Left forelimb (tissue), 1 donor: Measurements from ENCODE around the gene TVP23A.
"Not testable (repeated sequence)": the region's sequence is repeated elsewhere in the genome, so short reads cannot be mapped to it uniquely, and the experiment has no call there.

Source experiments
- DNase-seq: peaks from one replicate; pipeline ENCODE4 v3.0.0-alpha.2; 2018; ENCODE audit warnings: low spot score

Gene TVP23A

DNA sequence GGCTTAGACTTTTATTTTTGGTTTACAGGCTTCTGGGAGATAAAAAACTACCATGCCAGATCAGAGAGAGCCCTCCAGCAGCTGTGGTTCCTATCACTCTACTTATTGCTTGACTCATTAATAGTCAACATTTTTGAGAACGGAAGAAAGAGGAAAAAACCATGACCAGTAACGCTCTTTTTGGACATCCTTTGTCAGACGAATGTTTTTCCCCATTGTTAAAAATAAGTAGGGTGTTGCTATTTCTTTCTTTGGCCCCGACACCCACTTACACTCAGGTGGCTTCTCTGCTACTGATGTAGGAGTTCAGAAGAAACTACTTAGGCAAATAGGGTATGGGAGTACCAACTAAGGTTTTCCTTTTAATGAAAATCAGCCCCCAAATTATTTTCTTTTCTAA, 27.5 kb downstream of the TVP23A start:
- no peak for DNase-seq

DNA sequence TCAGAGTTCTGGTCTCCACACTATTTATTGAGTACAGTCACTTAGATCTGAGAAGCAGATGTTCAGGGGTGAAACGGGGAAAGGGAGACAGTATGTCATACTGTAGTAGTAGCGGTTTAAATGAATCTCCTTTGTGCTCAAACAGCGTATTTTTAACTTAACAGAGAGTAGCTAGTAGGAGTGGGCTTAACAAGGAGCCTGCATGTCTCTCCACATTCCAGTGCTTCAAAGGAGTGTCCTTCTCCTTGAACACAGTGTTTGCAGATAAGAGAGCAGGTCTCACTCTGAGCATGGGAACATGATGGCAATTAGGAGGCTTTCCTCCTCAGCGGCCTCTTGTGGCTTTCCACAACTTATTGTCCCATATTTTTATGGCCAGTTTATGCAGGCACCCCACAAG, 30.0 kb downstream of the TVP23A start:
- DNase-seq: not testable (repeated sequence)

DNA sequence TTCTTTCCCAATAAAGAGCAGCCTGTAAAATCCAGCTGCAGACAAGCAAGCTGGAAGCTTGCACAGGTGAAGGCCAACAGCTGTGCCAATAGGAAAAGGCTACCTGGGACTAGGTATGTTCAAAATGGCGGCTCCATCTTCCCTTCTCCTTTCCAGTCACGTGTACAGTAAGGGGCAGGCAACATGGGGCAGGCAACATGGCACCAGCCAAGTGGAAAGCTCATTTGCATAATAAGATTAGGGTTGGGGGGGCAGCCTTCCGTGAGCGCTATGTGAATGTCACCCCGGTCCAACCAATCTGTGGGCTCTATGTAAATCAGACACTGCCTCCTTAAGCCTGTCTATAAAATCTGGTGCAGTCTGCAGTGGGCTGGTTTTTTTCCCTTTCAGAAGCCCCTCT, 31.3 kb downstream of the TVP23A start:
- DNase-seq: no peak

DNA sequence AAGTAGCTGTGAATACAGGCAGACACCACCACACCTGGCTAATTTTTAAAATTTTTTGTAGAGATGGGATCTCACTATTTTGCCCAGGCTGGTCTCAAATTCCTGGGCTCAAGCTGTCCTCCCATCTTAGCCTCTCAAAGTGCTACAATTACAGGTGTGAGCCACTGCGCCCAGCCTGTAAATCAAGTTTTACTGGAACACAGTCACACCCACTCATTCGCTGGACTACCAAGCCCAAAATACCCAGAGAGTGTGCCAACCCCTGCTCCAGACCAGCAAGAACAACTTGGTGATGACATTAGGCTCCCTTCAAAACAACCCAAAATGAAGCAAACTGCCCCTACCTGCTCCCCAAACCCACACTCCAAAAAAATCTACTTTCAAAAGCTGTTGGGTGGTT, 36.0 kb downstream of the TVP23A start:
- DNase-seq: no peak

DNA sequence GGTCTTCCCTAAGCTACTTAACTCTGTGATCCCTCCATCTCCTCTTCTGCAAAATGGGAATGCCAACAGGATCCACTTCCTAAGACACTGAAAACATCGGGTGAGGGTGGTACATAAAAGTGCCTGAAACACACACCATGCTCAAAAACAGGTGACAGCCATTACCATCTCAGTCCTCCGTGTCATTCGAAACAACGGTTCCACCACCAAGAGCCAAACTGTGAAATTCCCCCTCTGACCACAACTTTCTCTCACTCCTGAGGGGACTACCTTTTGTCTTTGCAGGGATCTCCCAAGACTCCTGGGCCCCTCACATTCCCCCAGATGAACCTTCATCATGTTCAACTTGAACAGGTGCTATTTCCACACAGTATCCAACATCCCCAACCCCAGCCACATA, 38.0 kb downstream of the TVP23A start:
- no peak for DNase-seq

DNA sequence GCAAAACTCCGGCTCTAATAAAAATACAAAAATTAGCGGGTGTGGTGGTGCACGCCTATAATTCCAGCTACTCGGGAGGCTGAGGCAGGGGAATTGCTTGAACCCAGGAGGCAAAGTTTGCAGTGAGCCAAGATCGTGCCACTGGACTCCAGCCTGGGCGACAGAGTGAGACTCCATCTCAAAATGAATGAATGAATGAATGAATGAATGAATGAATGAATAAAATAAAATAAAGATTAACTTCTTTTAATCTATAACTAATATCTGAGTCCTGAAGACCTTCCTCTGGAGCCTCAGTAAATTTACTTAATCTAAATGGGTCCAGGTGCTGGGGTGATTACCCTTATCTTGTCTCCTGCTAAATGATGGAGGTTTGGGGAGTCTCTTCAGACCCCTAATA, 38.7 kb downstream of the TVP23A start:
- not testable (repeated sequence) for DNase-seq

DNA sequence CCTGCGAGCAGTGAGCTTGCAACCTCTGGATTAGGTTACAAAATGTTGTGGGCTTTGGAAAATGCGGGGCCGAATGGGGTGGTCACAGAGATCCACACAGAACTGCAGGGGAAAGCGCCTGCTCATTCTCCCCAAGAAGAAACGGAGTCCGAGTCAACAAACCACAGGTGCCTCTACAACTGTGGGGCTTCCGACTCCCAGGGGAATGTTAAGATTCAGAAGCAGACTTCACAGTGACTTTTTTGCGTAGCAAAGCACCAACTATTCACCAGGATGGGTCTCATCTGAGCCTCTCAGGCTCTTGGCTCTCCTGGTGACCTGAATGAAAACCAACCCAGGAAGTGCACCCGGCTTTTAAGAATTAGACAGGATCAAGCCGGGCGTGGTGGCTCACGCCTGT, 41.2 kb downstream of the TVP23A start:
- no peak for DNase-seq

DNA sequence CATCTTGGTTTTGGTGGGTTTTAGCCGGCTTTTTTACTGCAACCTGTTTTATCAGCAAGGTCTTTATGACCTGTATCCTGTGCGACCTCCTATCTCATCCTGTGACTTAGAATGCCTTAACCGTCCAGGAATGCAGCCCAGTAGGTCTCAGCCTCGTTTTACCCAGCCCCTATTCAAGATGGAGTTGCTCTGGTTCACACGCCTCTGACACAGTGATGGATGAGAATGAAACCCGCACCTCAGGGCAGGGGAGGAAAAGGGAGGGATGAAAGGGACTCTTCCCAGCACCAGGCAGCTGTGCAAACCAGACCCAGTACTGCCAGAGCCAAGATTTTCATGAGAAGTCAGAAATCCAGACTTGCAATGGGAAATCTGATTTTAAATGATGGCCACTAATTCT, 41.7 kb downstream of the TVP23A start:
- DNase-seq: not testable (repeated sequence)

DNA sequence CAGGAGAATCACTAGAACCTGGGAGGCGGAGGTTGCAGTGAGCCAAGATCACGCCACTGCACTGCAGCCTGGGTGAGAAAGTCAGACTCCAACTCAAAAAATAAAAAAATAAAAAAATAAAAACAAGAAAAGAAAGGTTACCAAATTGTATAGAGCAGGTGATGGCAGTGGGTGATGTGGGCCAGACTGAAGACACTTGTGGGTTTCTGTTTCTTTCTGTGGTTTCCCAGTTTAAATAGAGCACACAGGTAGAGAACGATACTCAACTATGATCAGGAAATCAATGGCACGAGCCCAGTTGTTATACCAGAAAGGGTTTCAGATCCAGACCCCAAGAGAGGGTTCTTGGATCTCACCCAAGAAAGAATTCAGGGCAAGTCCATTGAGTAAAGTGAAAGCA, 42.3 kb downstream of the TVP23A start:
- no peak for DNase-seq

DNA sequence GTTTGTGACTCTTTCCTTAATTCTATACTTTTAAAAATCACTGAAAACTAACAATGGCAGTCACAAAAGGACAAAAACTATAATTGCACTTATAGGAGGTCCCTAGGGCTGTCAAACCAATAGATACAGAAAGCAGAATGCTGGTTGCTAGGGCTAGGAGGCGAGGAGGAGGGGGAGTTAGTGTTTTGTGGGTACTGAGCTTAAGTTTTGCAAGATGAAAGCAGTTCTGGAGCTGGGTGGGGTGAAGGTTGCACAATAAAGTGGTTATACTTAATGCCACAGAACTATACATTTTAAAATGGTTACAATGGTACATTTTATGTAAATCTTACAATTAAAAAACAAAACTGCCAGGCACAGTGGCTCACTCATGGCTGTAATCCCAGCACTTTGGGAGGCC, 47.7 kb downstream of the TVP23A start:
- no peak for DNase-seq

DNA sequence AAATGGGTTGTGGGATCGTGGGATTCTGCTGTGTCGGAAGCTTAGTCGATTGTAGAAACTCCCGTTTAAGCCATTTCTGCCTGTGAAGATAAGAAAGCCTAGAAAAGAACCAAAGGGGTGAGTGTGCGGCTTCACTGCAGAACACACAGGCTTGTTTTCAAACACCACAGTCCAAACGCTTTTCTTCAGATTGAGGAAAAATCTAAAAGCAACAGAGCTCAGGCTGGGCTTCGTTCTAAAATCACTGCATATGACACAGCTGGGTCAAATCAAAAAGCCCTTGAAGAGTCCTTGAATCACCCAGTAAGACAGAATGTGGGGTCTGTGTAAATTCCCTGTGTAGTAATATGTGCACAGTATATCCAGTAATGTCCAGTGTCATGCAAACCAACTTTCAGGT, 49.2 kb downstream of the TVP23A start:
- DNase-seq: no peak

DNA sequence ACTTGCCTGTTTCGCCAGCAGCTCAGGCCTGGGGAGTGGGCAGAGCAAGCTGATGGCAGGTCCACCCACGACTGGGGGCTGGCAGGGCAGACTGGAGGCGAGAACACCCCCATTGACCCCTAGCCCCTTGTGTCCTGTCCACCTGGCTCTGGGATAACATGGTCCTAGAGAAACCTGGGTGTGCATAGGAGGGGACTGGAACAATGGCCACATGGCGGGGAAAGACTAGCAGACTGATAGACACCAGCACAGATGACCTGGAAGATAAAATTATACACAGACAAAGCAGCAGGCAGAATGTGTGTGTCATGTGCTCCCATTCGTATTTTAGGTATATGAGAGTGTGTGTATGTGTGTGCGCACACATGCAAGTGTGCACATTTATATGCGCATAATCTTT, 51.5 kb downstream of the TVP23A start:
- no peak for DNase-seq

DNA sequence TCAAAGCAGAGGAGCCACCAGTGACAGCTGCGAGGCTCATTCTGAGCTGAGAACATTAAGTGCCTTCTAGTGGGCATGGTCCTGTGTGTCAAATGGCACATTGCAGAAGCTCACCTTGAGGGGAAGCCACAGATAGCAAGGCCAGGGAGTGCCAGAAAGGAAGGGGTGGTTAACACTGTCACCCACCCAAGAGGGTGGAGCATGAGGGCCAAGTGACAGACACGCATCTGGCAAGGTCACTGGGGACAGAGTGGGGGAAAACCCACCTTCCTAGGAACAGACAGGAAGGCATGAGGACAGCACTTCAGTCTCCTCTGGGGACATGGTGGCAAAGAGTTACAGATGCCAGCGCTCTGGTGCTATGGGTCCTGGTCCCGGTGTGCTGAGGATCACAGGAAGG, 52.8 kb downstream of the TVP23A start:
- no peak for DNase-seq

DNA sequence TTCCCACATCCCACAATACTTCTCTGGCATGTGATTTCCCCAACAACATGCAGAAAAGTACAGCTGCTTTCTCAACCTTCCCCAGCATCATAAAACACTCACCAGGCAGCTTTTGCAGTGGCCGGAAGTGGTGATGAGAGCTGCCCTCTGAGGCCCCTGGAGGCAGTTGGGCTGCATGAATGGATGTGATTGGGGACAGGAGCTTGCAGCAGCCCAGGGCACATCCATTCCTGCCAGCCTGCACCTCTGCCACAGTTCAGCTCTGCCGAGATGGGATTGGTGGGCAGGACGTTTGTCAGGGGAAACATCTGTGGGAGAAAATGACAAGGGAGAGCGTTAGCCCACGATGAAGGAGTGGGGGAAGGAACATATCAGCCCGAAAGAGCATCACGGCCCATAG, 55.1 kb downstream of the TVP23A start:
- DNase-seq: no peak

DNA sequence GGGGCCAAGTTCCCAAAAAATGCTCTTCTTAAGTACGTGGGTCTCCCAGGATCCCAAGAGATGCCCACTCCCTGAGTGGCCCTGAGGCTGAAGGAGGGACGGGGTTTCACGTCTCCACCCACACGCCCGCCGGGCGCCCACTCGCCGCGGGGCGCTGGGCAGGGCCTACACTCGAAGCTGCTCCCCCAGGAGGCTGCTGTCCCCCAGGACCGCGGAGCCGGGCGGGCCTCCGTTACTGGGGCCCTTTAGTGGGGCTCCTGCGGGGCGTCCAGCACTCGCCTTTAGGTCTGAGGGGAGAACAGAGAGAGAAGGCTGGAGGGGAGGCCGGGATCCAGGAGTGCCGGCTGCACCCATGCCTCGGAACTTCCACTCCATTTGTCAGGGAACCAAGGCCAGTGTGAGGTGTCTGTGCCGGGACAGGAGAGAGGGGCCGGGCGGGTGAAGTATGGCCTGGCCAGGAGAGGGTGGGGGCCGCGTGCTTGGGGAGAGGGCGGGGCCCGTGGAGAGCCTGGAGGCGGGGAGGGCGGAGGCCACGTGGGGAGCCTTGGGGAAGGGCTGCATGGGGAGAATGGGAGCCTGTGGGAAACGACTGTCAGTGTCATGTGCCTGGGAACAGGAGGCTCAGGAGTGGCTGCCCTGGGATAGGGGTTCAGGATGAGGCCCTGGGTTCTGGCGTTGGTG, 56.1 kb downstream of the TVP23A start:
- DNase-seq: no peak

DNA sequence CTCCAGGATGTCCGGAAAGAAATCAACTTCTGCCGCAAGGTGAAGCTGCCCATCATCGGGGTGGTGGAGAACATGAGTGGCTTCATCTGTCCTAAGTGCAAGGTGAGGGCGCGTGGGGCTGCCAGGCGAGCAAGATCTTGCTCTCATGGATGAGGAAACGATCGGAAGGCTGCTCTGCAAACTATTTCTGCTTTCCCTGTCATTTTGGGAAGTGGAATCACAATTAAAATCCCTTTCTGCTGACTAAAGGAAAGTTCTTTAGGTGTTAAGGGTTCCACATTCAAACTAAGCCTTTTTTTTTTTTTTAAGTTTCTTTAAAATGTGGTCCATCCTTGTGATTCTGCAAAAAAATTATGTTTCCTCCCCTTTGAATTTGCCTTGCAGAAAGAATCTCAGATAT, 57.2 kb downstream of the TVP23A start:
- no peak for DNase-seq

DNA sequence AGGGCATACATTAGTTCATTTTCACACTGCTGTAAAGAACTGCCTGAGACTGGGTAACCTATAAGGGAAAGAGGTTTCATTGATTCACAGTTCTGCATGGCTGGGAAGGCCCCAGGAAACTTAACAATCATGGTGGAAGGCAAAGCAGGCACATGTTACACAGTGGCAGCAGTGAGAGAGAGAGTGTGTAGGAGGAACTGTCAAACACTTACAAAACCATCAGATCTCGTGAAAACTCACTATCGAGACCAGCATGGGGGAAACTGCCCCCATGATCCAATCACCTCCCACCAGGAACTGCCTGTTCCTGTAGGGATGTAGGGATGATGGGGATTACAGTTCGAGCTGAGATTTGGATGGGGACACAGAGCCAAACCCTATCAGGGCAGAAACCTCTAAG, 57.7 kb downstream of the TVP23A start:
- no peak for DNase-seq

DNA sequence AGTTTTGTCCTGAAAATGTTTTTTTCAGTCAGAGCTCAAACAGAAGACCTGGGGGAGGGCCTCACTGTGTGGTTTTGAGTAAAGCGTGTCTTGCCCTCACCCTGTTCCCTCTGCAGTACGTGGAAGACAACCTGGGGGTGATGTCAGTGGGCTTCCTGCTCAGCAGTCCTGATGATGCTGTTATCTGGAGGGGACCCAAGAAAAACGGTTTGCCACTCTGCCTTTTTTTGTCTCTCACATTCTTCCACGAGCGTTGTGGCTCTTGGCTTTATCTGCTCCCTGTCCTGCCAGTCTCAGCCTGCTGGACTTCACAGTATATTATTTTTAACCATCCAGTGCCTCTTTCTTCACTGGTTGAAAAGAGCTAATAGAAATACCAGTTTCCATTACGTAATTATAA, 62.0 kb downstream of the TVP23A start:
- no peak for DNase-seq

DNA sequence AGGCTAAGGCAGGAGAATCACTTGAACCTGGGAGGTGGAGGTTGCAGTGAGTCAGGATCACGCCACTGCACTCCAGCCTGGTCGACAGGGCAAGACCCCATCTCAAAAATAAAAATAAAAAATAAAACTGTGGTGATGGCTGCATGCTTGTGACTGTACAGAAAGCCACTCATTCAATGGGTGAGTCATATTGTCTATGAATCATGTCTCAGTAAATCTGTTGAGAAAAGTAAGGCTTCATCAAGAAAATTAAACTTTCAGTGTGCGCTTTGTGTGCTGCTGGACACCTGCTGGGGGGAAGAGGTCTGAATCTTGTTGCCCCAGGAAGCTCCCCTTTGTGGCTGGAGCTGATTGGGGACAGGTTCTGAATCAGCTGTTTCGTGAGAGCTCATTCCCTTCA, 63.7 kb downstream of the TVP23A start:
- no peak for DNase-seq

DNA sequence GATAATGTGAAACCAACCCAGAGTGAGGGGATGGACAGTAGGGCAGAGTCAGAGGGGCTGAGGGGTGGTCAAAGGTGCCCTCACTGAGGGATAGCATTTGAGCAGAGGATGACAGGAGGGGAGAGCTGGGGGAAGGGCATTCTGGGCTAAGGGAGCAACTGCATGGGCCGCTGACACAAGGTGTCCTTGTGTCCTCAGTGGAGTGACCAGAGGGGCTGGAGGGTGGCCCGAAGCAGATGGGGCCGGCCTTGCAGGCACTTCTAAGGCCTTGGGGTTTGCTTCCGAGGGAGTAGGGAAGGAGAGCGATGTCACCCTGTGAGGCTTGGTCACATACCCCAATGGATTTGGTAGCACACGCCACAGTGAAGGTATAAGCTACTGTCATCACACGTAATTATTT, 64.9 kb downstream of the TVP23A start:
- DNase-seq: no peak

DNA sequence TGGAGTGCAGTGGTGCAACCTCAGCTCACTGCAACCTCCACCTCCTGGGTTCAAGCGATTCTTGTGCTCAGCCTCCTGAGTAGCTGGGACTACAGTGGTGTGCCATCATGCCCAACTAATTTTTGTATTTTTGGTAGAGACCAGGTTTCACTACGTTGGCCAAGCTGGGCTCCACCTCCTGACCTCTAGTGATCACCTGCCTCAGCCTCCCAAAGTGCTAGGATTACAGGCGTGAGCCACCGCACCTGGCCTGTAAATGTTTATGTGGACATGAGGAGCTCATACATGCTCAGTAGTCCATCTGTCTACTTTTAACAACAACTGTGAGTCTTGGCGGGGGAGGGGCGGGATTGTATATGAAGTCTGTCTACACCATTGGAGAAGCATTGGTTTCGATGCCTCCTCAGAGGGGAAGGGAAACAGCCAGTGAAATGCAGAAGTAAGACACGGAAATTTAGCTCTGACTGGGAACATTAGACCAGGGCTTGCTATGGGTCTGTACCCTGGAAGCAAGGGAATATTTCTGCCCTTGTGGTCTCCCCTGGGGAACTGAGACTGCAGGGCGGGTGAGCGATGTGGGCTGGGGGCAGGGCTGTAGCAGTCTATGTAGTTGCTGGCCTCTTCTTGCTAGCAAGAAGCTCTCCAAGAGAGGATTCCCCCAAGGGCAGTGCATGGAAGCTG, 65.6 kb downstream of the TVP23A start:
- DNase-seq: no peak

DNA sequence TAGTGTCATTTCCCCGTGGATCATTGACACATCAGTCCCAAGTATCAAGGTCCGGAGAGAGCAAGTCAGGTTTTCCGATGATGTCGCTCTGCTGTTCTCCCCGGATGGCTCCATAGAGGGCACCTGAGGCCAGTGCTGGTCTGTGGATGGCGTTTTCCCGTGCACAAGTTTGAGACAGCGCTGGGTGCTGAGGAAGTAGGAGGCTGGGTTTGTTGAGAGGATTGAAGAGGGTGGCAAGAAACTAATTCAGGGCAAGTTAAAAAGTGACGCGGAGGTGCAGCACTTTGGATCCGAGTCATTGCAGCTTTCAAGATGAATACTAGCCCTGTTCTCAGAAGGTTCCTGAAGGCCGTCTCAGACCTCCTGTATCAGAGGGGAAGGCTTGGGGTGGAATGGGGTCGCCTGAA, 67.3 kb downstream of the TVP23A start:
- DNase-seq: no peak

DNA sequence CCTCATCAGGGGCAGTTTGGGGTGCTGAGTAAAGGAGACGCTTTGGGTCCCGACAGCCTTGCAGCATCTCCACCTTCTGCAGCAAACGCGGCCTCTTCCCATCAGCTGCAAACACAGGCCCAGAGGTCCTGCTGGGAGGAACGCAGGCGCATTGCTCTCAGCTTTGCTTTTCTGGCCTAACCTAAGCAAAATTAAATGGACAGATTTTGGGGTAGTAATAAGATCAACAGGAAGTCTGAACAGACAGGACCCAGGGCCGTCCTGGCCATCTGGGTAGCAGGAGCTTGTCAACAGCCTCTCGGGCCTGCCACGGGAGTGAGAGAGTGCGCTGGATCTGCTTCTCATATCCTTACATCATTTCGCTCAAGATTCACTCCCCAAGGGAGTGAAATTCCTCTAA, 67.8 kb downstream of the TVP23A start:
- DNase-seq: no peak

DNA sequence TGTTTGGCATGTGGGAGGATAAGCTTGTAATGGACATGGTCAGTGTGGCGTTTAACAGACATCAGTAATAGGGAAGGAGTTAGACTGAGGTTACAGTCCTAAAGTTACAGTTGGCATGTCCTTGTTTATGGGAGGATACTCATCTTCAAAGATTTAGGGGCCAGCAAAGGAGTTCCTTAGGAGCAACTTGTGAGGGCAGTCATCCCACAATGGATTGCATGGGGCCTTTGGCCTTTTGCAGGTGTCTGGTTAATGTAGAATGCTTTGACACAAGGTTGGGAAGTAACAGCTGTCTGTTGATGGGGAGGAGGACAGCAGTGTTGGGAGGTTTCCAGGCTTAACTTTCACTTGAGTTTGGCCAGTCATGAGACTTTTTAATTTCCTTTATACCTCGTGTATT, 72.8 kb downstream of the TVP23A start:
- no peak for DNase-seq
